Esophagus (tissue), 2 donors: Measurements from ENCODE around the gene KIAA0040. TPM values are rescaled to one million over a fixed set of nuclear protein-coding genes. Genes with fewer than 3 reads are reported as not detected.

Experiments
- H3K27ac ChIP-seq, 2 donors: one replicate each; pipeline ENCODE4 v1.5.1; 2013; ENCODE audit warnings: low read depth in 2 of 2, mild to moderate bottlenecking in 2 of 2, inconsistent platforms in 1 of 2, low read length in 1 of 2, moderate library complexity in 1 of 2
- H3K27me3 ChIP-seq, 2 donors: one replicate each; pipeline ENCODE4 v1.6.1; 2013; ENCODE audit warnings: low read length in 2 of 2, control low read depth in 1 of 2, mild to moderate bottlenecking in 1 of 2; ENCODE audit not compliant: insufficient read depth in 2 of 2, control insufficient read depth in 1 of 2
- H3K36me3 ChIP-seq, 2 donors: one replicate each; pipeline ENCODE4 v1.6.1; 2013; ENCODE audit warnings: low read length in 1 of 2; ENCODE audit not compliant: control insufficient read depth in 2 of 2, insufficient read depth in 2 of 2
- H3K4me1 ChIP-seq, 2 donors: one replicate each; pipeline ENCODE4 v1.6.1; 2013; ENCODE audit warnings: low read length in 1 of 2; ENCODE audit not compliant: control insufficient read depth in 2 of 2, insufficient read depth in 2 of 2
- H3K4me3 ChIP-seq, 2 donors: one replicate each; pipeline ENCODE4 v1.5.1; 2013; ENCODE audit warnings: low read length in 2 of 2, mild to moderate bottlenecking in 2 of 2, low read depth in 1 of 2, moderate library complexity in 1 of 2
- H3K9me3 ChIP-seq, 2 donors: one replicate each; pipeline ENCODE4 v1.6.1; 2013; ENCODE audit warnings: mild to moderate bottlenecking in 2 of 2, low read depth in 1 of 2, low read length in 1 of 2, moderate library complexity in 1 of 2; ENCODE audit not compliant: control insufficient read depth in 2 of 2, insufficient read depth in 1 of 2
- WGBS, 2 donors: extraction: QIAGEN DNeasy Blood & Tissue Kit; methylation state at CpG; one replicate each; pipeline ENCODE4 v1.1.7; 2013; 5-methylcytosine and 5-hydroxymethylcytosine counted together
- polyA plus RNA-seq, 2 donors: library from polyadenylated mRNA; stranded (reverse); fragments of 200-250 nt; gene quantifications; one replicate each; pipeline ENCODE4 v1.2.3, GENCODE V29; 2013
- donor health status: healthy with polysubstance abuse.
- donor health status: Bipolar disorder and iron deficiency.

Gene KIAA0040
- polyA plus RNA-seq, 2 donors, result 2.3 to 4.0 TPM

DNA sequence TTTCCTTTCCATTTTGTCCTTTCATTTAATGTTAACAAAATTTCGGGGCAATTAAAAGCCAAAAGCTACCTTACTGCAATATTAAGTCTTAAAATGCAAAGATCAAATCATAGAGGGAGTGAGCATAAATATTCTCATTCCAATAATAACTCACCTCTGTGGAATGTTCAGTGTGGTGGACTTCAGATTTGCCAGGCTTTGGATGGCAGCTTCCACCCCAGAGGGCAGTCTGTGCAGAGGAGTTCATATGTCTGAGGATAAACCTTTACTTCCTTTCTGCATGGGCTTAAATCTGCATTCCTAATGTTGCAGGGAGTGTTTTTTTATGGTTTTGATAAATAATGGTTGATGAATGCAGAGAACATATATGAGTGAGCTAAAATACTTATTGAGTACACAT, 16.3 kb downstream of the KIAA0040 start:
- peaks cover 2% of the 10 kb centered on the region in 2 donors for H3K36me3 ChIP-seq
- no peaks in the 10 kb centered on the region for H3K27me3 ChIP-seq
- H3K9me3 ChIP-seq, result no peaks in the 10 kb centered on the region
- no peak overlapping the region for H3K4me3 ChIP-seq
- 94 to 96% methylated on average over 1 of the region's 1 CpG for WGBS, 2 donors
- H3K27ac ChIP-seq, result no peak overlapping the region
- H3K4me1 ChIP-seq, result peaks cover 4 to 11% of the 10 kb centered on the region in 2 donors

DNA sequence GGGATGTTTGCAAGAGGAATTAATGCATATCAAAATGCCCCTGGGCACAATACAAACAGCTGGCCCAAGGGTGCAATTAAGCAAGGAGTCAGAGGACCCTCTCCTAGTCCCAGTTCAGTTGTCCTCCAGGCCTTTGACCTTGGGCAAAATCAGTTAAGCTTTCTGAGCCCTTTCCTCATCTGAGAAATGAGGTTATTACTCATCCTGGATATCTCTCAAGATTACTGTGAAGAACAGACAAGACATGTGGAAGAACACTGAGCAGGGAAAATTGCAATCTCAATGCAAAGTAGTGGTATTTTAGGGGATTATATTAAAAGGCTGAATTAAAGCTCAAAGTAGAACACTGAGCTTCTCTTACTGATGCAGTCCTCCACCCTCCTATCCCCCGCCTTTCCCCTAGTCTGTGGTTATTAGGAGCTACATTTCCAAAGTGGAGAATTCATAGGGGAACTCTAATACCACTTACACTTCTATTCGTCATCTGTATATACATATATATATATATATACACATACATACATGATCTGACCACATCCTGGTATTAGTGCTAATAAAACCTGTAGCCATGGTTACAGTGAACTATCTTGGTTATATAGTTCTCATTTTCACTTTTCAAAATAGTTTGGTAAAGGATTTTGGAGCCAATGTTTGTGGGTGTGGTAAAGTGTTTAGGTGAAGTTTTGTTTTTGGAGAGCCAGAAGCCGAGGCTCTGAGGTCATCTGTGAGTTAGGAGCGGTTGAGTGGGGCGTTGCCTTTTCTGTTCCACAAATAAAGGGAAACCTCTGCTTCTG, 18.1 kb downstream of the KIAA0040 start:
- 74 to 79% methylated on average over 5 of the region's 5 CpGs for WGBS, 2 donors
- H3K36me3 ChIP-seq, result peaks cover 2% of the 10 kb centered on the region in 2 donors

DNA sequence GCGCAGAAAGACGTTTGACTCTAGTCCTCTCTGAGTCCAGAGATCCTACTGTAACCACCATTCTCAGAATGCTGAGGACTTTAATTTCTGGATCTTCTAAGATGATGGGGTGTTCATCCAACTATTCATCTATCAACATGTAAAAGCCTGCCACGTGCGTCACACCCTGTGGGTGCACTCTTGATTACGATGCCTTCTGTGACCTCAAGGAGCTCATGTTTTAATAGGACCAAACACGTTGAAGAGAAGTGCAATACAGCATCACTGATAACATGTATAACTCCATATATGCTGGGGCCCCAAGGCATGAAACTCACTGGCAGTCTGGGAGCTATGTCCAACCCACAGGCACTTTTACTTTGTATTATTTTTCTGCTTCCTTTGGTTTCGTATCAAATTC, 19.0 kb downstream of the KIAA0040 start:
- Histone ChIP-seq H3K9me3 (no peaks in the 10 kb centered on the region), H3K36me3 (peaks cover 2% of the 10 kb centered on the region in 2 donors), H3K27me3 (no peaks in the 10 kb centered on the region), H3K4me3 (no peak overlapping the region), H3K4me1 (peaks cover 0 to 4% of the 10 kb centered on the region in 2 donors), H3K27ac (no peak overlapping the region)
- WGBS, 2 donors, result 85 to 90% methylated on average over 7 of the region's 7 CpGs

More for the DNA sequence above, 18.1 kb downstream of the KIAA0040 start:
- Histone ChIP-seq H3K9me3 (no peaks in the 10 kb centered on the region), H3K4me3 (no peak overlapping the region), H3K4me1 (peaks cover 4 to 8% of the 10 kb centered on the region in 2 donors), H3K27me3 (no peaks in the 10 kb centered on the region), H3K27ac (no peak overlapping the region)

DNA sequence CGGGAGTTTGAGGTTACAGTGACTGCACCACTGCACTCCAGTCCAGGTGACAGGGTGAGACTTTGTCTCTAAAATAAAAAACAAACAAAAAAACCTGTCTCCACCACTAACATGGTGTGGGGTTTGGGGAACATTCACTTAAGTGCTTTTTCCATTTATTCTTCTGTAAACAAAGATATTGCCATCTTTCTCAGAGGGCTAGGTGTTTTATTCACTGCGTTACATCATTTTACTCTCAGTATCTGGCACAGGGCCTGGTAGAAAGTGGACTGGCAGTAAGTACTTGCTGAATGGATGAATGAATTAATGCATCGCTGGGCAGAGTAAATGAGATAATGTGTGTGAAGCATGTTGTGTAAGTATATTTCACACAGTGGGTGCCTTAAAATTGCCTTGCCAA, 20.1 kb downstream of the KIAA0040 start:
- no peaks in the 10 kb centered on the region for H3K36me3 ChIP-seq
- H3K9me3 ChIP-seq, result no peaks in the 10 kb centered on the region
- no peak overlapping the region for H3K4me3 ChIP-seq
- H3K27me3 ChIP-seq, result no peaks in the 10 kb centered on the region
- no peak overlapping the region for H3K27ac ChIP-seq
- 94 to 95% methylated on average over 3 of the region's 3 CpGs for WGBS, 2 donors
- H3K4me1 ChIP-seq, result peaks cover 0 to 1% of the 10 kb centered on the region in 2 donors

DNA sequence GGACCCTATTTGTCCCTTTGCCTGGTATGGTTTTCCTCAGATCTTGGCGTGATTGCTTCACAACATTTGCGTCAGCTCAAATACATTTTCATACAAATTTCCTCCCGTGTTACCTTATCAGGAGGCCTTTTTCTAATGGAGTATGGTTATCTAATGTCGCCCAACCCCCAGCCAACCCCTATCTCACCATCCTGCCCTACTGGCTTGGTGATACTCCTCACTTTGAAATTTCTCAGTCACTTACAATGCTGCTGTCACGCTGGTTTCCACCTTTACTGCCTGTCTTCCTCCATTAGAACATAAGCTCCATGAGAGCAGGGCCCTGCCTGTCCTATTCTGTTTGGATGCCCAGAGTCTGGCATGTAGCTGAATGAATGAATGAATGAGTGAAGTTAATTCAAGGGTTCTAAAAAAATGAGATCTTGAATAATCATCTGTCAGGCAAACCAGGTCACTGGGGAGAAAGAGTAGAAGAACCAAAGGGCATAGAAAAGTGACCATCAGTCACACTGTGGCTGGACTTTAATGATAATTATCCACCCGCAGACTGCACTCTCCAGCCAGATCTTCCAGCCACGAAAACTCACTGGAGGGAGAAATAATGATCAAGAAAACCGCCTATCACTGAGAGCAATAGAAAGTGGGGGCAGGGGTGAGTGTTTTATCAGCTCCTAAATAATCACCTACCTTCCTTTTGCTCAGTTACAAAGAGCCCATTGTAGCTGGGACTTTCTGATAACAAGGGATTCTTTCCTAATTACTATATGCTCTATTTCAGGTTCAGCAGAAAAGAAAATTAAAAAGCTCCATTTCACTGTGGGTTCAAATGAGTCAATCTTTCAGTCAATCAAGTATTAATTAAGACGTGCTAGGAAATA, 21.3 kb downstream of the KIAA0040 start:
- 84 to 94% methylated on average over 9 of the region's 9 CpGs for WGBS, 2 donors
- no peak overlapping the region for H3K27ac ChIP-seq

DNA sequence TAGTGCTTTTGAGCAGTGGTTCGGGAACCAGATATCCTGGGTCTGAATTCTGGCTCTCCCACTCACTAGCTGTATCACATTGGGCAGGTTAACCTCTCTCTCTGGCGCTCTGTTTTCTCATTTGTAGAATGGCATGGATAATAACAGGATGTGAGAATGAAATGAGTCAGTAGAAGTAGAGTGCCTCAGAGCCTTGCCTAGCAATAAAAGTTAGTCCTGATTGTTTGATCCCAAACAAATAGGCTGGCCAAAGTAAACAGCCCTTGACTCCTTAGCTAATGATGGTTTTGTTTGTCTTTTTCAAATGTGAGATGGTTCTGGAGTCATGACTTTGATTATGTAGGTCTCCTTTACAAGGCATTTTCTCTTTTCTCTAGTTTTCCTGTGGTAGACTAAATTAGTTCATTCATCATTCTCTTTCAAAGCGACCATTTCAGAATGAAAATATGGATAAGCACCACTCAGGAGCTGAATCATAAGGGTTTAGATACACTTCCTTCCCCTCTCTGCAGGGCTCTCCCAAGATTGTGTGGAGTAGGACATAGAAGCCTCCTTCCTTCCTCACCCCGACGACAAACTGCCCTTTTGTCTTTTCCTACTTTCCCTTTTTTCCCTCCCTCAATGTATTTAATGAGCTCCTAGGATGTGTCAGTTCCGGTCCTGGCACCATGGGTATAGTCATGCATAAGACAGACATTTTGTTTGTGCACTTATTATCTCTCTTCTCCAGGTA, 23.1 kb downstream of the KIAA0040 start:
- no peaks in the 10 kb centered on the region for H3K9me3 ChIP-seq
- peaks cover 0 to 2% of the 10 kb centered on the region in 2 donors for H3K4me1 ChIP-seq
- no peaks in the 10 kb centered on the region for H3K27me3 ChIP-seq
- WGBS, 2 donors, result 82% methylated on average over 6 of the region's 6 CpGs
- no peak overlapping the region for H3K27ac ChIP-seq
- H3K4me3 ChIP-seq, result no peak overlapping the region
- peaks cover 4 to 9% of the 10 kb centered on the region in 2 donors for H3K36me3 ChIP-seq

More for the DNA sequence above, 21.3 kb downstream of the KIAA0040 start:
- Histone ChIP-seq H3K27me3 (no peaks in the 10 kb centered on the region), H3K36me3 (peaks cover 2 to 6% of the 10 kb centered on the region in 2 donors), H3K9me3 (no peaks in the 10 kb centered on the region), H3K4me1 (peaks cover 0 to 2% of the 10 kb centered on the region in 2 donors), H3K4me3 (no peak overlapping the region)

DNA sequence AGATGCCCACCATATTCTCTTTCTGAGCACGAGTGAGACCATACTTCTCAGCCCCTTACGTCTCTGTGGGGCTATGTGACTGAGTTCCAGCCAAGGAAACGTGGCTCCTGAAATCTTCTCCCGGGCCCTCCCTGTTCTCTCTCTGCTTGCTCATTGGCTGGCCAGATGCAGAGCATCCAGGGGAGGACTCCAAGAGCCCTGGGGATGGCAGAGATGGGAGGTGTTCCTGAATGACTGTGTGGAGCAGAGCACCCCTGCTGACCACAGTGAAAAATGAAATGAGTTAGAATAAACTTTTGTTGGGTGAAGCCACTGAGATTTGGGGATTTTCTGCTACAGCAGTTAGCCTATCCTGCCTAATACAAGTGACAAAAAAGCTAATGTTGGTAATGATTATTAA, 23.8 kb downstream of the KIAA0040 start:
- no peak overlapping the region for H3K27ac ChIP-seq

DNA sequence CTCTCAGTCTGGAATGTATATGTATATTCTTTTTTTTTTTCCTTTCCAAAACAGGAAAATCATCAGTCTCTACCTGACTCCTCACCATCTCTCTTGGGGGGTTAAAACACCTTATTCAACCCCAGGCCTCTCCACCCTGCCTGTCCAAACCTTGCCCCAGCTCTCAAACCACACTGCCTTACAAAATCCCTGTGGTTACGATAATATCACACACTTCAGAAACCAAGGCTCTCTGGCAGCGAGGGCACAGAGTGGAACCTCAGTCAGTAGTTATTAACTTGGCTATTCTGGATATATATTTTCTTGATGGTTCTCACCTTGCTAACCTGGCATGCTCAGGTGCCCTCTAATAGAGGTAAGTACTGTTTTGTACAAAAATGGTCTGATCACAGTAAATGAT, 24.7 kb downstream of the KIAA0040 start:
- 89 to 90% methylated on average over 2 of the region's 2 CpGs for WGBS, 2 donors
- H3K27me3 ChIP-seq, result no peaks in the 10 kb centered on the region
- no peak overlapping the region for H3K27ac ChIP-seq
- H3K36me3 ChIP-seq, result peaks cover 4 to 9% of the 10 kb centered on the region in 2 donors
- no peak overlapping the region for H3K4me3 ChIP-seq
- H3K9me3 ChIP-seq, result no peaks in the 10 kb centered on the region
- H3K4me1 ChIP-seq, result peaks cover 0 to 2% of the 10 kb centered on the region in 2 donors

More for the DNA sequence above, 23.8 kb downstream of the KIAA0040 start:
- WGBS, 2 donors, result 89 to 90% methylated on average over 4 of the region's 4 CpGs
- peaks cover 0 to 2% of the 10 kb centered on the region in 2 donors for H3K4me1 ChIP-seq
- no peak overlapping the region for H3K4me3 ChIP-seq
- H3K27me3 ChIP-seq, result no peaks in the 10 kb centered on the region
- H3K36me3 ChIP-seq, result peaks cover 4 to 9% of the 10 kb centered on the region in 2 donors
- no peaks in the 10 kb centered on the region for H3K9me3 ChIP-seq

DNA sequence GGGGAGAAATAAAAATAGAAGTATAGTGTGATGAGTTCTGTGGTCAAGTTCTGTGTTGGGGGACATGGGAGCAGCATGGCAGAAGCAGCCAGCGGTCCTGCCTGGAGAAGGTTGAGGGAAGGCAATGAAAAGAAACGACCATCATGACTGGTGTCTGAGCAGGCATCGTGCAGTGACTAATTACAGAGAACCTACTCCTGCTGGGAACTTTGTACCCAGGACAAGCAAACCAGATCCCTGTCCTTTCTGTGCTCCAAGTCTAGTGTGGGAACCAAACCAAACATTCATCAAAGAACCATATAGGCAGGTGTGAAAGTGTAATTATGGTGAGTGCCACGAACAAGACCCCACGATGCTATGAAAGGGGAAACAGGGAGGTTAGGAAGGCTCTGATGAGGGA, 25.8 kb downstream of the KIAA0040 start:
- Histone ChIP-seq H3K27ac (no peak overlapping the region), H3K36me3 (peaks cover 6 to 9% of the 10 kb centered on the region in 2 donors)
- 81 to 92% methylated on average over 5 of the region's 5 CpGs for WGBS, 2 donors

More for the DNA sequence above, 25.8 kb downstream of the KIAA0040 start:
- H3K27me3 ChIP-seq, result no peaks in the 10 kb centered on the region
- H3K4me1 ChIP-seq, result peaks cover 0 to 2% of the 10 kb centered on the region in 2 donors
- H3K4me3 ChIP-seq, result no peak overlapping the region
- H3K9me3 ChIP-seq, result no peaks in the 10 kb centered on the region
